IPS-NIHi11 (cell line): ENCODE measurements around the gene HEPHL1.
"Not testable (repeated sequence)": the region's sequence is repeated elsewhere in the genome, so short reads cannot be mapped to it uniquely, and the experiment has no call there.

ENCODE experiments used
- DNase-seq: peaks from one replicate; pipeline ENCODE4 v3.0.0; 2012; ENCODE audit warnings: mixed read lengths, low spot score

The HEPHL1 gene

GRCh38 chr11:94090401-94090800 is 69.2 kb downstream of the HEPHL1 start:
- no peak for DNase-seq

- DNase-seq: no peak
Measured at GRCh38 chr11:94091091-94091490, 69.9 kb downstream of the HEPHL1 start.

- no peak for DNase-seq
Measured at GRCh38 chr11:94100253-94100652, 79.1 kb downstream of the HEPHL1 start.

DNA sequence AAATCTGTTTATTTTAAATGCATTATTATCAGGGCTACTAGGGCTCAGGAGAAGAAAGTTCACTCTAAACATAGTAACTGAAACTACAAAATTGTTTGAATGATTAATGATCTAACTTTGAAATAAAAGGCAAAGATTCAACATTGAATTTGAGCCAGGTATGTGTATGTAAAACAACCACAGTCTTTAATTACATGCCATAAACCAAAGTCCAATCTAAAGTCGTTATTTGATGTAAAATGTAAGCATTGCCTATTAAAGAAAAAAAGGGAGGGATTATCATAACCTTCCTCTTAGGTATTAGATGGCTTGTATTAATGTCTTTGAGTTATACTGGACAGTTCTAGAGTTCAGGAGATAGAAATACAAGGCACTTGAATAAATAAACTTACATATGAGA is 82.3 kb downstream of the HEPHL1 start:
- DNase-seq: no peak

- DNase-seq: no peak
Measured at GRCh38 chr11:94104734-94105133, 83.6 kb downstream of the HEPHL1 start.

GRCh38 chr11:94106716-94107115 is 85.6 kb downstream of the HEPHL1 start:
- no peak for DNase-seq

GRCh38 chr11:94107363-94107762 is 86.2 kb downstream of the HEPHL1 start:
- no peak for DNase-seq

GRCh38 chr11:94111241-94111640 is 90.1 kb downstream of the HEPHL1 start:
- no peak for DNase-seq

GRCh38 chr11:94111660-94112059 is 90.5 kb downstream of the HEPHL1 start:
- DNase-seq: no peak

DNA sequence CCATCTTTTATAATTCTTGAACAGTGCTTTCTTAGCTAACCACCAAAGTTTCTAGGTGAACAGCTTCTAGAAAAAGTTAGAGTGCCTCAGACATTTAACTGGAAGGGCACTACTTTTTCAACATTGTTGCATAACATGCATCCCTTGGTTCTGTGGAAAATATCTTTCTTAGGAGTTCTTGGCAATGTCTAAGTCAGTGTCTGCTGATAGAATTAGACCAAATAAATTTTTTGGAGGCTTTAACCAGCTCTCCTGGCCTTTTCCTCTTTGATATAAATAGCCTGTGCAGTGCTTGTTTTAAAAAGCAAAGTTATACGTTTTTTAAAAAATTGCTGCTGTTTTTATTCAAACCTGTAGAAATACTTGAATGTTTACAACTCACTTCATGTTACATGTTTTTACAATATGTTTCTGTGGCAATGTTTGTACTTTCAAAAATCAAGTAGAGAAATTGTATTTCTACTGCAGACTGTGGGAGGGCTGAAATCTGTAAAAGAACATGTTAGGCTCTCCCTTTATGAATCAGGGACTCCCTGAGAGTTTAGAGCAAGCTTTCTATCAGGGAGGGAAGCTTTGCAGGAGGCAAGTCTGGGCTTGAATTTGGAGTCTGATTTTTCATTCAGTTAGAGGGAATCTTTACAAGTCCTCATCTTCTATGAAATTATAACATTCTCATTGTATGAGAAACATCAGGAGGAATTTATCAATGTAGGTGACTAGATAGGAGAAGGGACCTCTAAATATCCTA is 91.2 kb downstream of the HEPHL1 start:
- DNase-seq: no peak

GRCh38 chr11:94117197-94117574 is 96.0 kb downstream of the HEPHL1 start:
- DNase-seq: no peak

DNA sequence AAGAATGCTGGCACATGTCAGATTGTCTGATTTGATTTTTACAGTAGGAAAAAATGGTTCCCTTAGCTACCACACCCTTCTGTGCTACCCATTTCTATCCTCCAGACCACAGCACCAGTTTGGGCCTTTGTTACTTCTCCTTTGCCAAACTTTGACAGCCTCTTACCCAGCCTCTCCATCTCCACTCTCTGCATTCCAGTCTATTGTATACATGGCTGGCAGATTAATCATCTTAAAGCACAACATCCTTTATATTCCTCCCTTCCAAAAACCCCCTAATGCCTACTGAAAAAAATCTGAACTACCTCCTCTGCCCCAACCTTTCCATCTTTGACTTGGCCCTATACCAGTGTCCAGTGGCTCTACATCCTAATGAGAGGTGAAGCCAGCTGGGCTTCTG is 96.7 kb downstream of the HEPHL1 start:
- DNase-seq: no peak

- DNase-seq: not testable (repeated sequence)
Measured at GRCh38 chr11:94119676-94120075, 98.5 kb downstream of the HEPHL1 start.

DNA sequence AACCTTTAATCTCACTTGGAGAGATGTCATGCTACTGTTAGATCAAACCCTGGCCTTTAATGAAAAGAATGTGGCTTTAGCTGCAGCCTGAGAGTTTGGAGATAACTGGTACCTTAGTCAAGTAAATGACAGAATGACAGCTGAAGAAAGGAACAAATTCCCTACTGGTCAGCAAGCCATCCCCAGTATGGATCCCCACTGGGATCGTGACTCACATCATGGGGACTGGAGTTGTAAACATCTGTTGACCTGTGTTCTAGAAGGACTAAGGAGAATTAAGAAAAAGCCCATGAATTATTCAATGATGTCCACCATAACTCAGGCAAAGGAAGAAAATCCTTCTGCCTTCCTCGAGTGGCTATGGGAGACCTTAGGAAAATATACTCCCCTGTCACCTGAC is 99.4 kb downstream of the HEPHL1 start:
- not testable (repeated sequence) for DNase-seq

DNA sequence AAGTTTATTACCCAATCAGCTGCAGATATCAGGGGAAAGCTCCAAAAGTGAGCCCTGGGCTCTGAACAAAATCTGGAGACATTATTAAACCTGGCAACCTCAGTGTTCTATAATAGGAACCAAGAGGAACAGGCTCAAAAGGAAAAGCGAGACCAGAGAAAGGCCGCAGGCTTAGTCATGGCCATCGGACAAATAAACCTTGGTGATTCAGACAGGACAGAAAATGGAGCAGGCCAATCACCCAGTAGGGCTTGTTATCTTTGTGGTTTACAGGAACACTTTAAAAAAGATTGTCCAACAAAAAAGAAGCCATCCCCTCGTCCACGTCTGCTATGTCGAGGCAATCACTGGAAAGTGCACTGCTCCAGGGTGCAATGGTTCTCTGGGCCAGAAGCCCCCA is 99.8 kb downstream of the HEPHL1 start:
- DNase-seq: no peak

- no peak for DNase-seq
Measured at GRCh38 chr11:94125407-94126115, 104.4 kb downstream of the HEPHL1 start.

- no peak for DNase-seq
Measured at GRCh38 chr11:94127638-94128037, 106.5 kb downstream of the HEPHL1 start.

DNA sequence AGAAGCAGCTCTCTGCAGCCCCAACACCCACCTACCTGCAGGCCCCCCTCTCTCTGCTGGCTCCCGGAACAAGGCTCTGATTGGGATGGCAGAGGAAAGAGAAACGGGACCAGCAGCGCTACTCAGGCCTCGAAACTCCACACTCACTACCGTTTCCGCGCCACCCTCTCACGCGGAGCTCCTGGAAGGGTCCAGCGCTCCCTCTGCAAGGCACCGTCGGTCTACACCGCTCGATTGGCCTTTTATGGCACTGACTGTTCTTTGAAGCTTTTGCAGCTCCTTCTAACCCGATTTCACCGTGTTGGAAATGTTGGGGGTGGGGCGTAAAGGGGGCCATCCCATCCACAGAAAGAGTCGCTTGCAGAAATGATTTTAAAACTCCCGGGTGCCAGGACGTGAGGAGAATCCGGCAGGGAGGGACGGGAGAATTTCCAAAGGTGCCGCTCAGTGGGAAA is 107.2 kb downstream of the HEPHL1 start:
- DNase-seq: peak; percentile 37

GRCh38 chr11:94128746-94129511 is 107.8 kb downstream of the HEPHL1 start, which contains the start of gene PANX1:
PANX1 (plus strand) TSS chr11:94128841; CDS start chr11:94129313, 472 bp downstream.
- DNase-seq: peak; percentile 86

DNA sequence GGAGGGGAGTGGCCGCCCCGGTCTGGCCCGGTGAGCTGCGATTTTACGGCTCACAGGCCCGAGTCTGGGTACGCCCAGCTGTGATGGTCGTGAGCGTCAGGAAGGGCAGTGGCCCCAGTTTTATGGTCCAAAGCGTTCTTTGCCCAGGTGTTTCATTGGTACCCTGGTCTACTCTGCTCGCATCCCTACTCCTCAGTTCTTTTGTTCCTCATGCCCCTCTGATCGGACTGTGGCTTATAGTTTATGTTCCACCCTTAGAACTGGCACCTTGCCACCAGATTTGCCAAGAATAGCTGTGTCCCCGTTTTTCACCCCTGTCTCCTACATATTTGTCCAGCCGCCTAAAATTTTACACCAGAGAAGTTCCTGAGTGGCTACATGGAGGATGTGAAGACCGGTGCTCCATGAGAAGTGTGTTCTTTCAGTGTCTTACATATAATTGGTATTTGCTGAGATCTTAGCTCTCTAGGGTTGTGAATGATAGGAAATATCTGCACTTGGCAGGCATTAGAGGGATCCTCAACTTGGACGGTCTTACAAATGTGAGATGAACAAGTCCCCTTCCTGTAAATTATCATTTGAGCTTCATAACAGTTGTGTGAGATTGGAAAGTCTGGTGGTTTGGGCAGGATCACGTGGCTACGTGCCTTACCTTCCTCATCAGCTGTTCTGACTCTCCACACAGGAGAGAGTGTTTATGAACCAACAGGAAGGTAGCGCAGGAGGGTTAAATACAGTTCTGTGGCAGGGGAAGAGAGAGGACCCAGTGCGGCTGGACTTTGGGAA is 108.6 kb downstream of the HEPHL1 start:
- no peak for DNase-seq

DNA sequence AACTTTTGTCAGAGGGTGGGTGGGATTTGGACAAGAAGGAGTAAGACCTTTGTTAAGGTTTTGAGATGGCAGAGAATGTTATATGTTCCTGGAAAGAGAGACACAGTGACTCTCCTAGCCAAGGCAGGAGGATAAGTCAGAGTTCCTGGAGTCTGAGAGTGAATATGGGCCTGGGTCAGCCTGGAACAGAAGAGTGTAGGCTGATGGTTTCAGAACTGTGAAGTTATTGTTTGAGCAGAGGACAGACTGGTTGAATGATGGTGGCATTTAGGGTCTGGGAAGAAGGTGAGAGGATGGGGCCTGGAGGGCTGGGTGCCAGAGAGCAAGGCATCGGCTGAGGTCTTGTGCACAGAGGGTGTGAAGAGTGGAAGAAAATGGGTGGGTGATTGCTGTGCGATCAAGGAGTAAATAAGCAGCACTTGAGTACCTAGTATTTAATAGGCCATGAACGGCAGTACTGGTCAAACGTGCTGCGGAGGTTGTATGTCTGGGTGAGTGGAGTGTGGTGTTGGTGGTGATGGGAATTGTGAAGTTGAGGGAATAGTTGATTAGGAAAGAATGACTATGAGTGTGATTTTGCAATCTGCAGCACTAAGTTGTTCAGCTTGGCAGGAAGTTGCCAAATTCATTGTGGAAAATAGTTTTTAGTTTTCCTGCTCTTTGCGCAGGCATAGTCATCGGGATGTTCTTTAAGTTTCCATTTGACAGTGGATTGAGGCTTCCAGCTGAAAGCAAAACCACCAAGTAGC is 109.3 kb downstream of the HEPHL1 start:
- no peak for DNase-seq
